Activated CD4-positive, alpha-beta T cell treated with anti-CD3 and anti-CD28 coated beads, Interleukin-2, amount 10 ng/mL, durations not matched to agents 24 days and 14 days (primary cell): Measurements from ENCODE around the gene BMP7. TPM values are rescaled to one million over a fixed set of nuclear protein-coding genes. Genes with fewer than 3 reads are reported as not detected.

Experiments used
- DNase-seq: peaks from one replicate; pipeline ENCODE4 v3.0.0; 2022
- H3K27ac Mint-ChIP-seq: one replicate; pipeline ENCODE4 v1.8.0; 2022; ENCODE audit warnings: mild to moderate bottlenecking, mixed read lengths
- H3K27me3 Mint-ChIP-seq: one replicate; pipeline ENCODE4 v1.8.0; 2022; ENCODE audit warnings: mixed read lengths
- H3K36me3 Mint-ChIP-seq: one replicate; pipeline ENCODE4 v1.8.0; 2022; ENCODE audit warnings: low read depth, mild to moderate bottlenecking, mixed read lengths
- H3K4me1 Mint-ChIP-seq: one replicate; pipeline ENCODE4 v1.8.0; 2021; ENCODE audit warnings: mixed read lengths
- H3K4me3 Mint-ChIP-seq: one replicate; pipeline ENCODE4 v1.8.0; 2022; ENCODE audit warnings: mild to moderate bottlenecking, moderate library complexity, mixed read lengths
- H3K9me3 Mint-ChIP-seq: one replicate; pipeline ENCODE4 v1.8.0; 2021; ENCODE audit warnings: mixed read lengths
- intact Hi-C: fragments of 100-400 bp; cut with micrococcal nuclease; formaldehyde crosslinking; loops from one replicate; pipeline ENCODE4 v1.15.1; 2023
- total RNA-seq: library from RNA; stranded (reverse); gene quantifications from 2 replicates; pipeline ENCODE4 v1.2.3, GENCODE V29; 2022

Gene BMP7
- total RNA-seq, 1 donor from 2014 or later, result 0.07 TPM

DNA sequence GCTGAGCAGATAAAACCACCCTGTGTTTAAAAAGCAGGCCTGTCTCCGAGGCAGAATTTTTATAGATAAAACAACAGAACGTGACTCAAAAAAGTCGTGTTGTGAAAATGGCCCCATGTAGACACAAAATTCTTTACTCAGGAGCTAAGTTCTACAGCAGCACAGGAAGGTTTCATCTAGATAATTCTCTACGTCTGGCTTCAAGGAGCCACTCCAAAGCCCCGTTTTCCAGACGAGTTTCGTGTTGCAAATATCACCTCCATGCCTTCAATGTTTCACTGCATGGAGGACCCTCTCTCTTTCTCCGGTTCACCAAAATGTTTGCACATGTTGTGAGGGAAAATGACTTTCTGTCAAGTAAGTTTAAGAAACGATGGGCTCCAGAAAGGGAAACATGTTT, 12.0 kb upstream of the BMP7 start:
- intact Hi-C loops, result no loop called here
- Mint-ChIP-seq H3K27me3 (peaks cover 18% of the 10 kb centered on the region), H3K4me1 (peaks cover 1% of the 10 kb centered on the region), H3K27ac (no peak overlapping the region), H3K36me3 (no peaks in the 10 kb centered on the region), H3K4me3 (no peak overlapping the region), H3K9me3 (no peaks in the 10 kb centered on the region)
- DNase-seq, result no peak

DNA sequence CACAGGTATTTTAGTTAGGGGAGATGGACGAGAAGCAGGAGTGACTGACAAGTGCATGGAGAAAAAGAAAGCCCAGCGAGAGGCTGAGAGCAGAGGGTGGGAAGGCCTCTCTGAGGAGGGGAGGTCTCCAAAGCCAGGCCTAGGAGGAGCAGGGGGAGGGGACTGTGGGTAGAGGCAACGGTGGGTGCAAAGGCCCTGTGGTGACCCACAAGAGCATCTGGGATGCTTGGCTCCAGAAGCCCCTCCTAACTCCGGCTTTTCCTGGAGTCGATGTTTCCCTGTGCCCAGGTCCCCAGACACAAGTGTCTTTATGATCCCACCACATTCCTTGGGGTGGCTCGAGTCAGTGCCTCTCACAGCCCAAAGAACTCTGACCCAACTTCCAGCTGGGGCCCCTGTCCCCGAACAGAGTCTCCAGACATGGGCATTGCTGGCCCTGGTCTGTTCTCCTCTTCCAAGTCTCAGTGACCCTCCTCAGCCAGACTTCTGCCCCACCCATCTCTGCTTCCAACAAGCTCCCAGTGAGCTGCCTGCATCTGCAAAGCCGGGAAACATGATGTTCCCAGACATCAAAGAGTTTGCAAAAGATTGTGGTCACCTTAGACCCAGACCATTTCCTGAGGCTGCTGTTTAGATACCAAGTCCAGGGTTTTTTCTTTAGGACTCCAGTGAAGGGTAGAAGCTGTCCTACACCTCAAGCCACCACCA, 11.1 kb upstream of the BMP7 start:
- Mint-ChIP-seq H3K4me1 (no peaks in the 10 kb centered on the region), H3K4me3 (no peak overlapping the region), H3K9me3 (no peaks in the 10 kb centered on the region), H3K27ac (no peak overlapping the region), H3K36me3 (no peaks in the 10 kb centered on the region), H3K27me3 (peaks cover 12% of the 10 kb centered on the region)
- no peak for DNase-seq
- intact Hi-C loops, result no loop called here

DNA sequence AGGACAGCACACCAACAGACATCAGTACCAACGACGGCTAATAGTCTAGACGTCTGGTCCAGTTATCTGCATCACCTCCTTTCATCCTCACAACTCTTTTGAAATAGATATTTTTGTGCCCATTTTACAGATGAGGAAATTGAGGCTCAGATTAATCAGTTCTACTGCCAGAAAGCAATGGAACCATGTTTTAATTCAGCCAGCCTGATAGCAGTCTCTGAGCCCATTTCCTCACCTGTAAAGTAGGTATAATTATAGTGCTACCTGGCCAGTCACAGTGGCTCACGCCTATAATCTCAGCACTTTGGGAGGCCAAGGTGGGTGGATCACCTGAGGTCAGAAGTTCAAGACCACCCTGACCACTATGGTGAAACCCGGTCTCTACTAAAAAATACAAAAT, 9.8 kb upstream of the BMP7 start:
- no peak for DNase-seq
- Mint-ChIP-seq H3K4me3 (no peak overlapping the region), H3K27ac (no peak overlapping the region), H3K4me1 (no peaks in the 10 kb centered on the region), H3K27me3 (peaks cover 11% of the 10 kb centered on the region), H3K36me3 (no peaks in the 10 kb centered on the region), H3K9me3 (no peaks in the 10 kb centered on the region)
- intact Hi-C loops, result no loop called here

DNA sequence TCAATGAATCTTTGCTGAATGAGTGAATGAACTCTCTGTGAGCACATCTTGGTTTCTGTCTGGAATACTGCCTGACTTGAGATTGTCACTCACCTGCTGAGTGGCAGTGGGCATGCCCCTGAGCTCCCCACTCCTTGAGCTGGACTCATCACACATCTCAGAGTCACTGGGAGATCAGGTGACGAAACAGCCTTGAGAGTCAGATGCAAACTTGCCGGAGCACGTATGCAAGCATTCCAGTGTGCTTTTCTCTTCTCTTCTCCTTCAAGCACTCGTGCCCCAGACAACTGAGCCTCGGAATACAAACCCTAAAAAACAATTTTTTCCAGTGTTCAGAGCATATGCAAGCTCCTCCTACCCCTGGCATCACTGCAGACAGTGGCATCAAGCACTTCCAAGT, 9.4 kb upstream of the BMP7 start:
- Mint-ChIP-seq H3K27me3 (peaks cover 14% of the 10 kb centered on the region), H3K36me3 (no peaks in the 10 kb centered on the region), H3K4me1 (no peaks in the 10 kb centered on the region), H3K4me3 (no peak overlapping the region), H3K27ac (no peak overlapping the region), H3K9me3 (no peaks in the 10 kb centered on the region)
- intact Hi-C loops, result no loop called here
- no peak for DNase-seq

DNA sequence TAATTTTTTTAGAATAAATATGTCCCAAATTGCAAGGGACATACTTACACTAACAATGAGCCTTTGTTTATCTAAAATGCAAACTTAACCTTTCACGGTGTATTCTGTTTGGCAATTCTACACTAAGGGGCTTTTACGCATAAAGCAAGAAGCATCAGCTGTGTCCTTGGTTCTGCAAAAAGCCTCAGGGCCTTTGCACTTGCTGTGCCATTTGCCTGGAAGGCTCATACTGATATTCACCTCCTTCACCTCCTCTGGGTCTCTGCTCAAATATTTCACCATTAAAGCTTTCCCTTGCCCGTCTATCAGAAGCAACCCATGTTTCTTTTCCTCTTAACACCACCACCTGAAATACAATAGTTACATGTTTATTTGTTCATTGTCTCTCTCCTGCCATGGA, 8.9 kb upstream of the BMP7 start:
- Mint-ChIP-seq H3K9me3 (no peaks in the 10 kb centered on the region), H3K27me3 (peaks cover 14% of the 10 kb centered on the region), H3K27ac (no peak overlapping the region), H3K4me1 (no peaks in the 10 kb centered on the region), H3K36me3 (no peaks in the 10 kb centered on the region), H3K4me3 (no peak overlapping the region)
- DNase-seq, result no peak
- intact Hi-C loops, result no loop called here

DNA sequence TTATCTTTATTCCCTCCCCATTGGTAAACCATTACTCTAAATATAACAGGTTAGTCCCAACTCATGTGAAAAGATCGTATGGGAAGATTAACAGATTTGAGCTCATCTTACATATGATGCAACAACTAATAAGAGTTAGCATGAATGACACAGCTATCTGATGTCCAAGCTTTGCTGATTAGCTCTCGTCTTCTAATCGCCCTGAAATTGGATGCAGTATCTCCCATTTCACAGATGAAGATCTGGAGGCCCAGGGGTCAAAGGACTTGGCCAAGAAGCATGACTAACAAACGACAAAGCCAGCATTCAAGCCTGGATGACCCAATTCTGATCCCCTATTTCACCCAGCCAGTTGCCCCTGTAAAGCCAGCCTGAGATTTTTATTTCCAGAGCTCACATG, 8.4 kb upstream of the BMP7 start:
- H3K27me3 Mint-ChIP-seq, result peaks cover 15% of the 10 kb centered on the region
- DNase-seq, result no peak
- no peaks in the 10 kb centered on the region for H3K4me1 Mint-ChIP-seq
- intact Hi-C loops, result no loop called here
- H3K27ac Mint-ChIP-seq, result no peak overlapping the region
- no peak overlapping the region for H3K4me3 Mint-ChIP-seq
- no peaks in the 10 kb centered on the region for H3K9me3 Mint-ChIP-seq
- H3K36me3 Mint-ChIP-seq, result no peaks in the 10 kb centered on the region

DNA sequence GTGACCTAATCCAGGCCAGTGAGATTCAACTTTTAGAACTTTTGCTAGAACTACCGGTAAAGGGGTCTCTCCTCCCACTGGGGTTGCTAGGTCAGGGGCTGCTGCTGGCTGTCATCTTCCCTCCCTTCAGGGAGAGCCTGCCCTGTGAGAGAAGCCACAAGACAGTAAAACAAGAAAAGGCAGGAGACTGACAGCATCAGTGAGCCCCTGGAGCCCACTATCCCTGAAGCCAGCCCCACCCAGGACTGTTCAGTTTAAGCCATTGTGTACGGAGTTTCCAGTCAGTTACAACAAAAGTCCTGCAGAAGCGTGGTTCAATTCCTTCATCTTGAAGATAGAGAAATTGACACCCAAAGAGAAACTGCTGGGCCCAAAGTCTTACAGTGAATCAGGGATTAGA, 7.9 kb upstream of the BMP7 start:
- intact Hi-C loops, result no loop called here
- no peak overlapping the region for H3K4me3 Mint-ChIP-seq
- no peak overlapping the region for H3K27ac Mint-ChIP-seq
- DNase-seq, result no peak
- H3K36me3 Mint-ChIP-seq, result no peaks in the 10 kb centered on the region
- H3K4me1 Mint-ChIP-seq, result no peaks in the 10 kb centered on the region
- H3K9me3 Mint-ChIP-seq, result no peaks in the 10 kb centered on the region
- peaks cover 19% of the 10 kb centered on the region for H3K27me3 Mint-ChIP-seq

DNA sequence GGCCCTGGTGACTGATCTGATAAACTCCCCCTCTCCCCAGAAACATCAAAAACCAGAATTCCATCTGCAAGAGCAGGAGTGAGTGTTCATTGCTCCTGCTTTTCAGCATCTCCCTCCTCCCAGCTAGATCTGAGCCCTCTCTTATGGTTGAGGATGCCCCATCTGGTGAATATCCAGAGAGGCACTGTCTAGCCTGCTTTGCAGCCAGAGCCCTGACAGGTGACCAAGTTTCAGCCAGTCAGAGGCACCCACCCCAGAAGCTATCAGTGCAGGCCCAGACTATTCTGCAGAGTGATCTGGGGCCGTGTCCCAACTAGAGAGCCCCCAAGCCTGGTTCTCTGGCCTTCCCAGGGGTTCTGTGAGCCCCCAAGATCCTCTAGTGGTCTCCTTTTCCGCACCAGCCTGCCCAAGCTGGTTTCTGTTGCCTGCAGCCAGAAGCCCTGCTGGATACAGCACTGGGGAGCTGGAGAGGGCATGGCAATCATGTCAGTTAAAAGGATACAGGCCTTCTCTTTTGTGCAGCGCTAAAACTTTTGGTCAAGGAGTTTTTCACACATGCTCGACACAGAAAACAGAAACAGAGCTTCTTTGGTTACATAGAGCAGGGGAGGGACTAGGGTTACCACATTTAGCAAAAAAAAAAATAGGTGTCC, 6.6 kb upstream of the BMP7 start:
- Mint-ChIP-seq H3K36me3 (no peaks in the 10 kb centered on the region), H3K27me3 (peaks cover 30% of the 10 kb centered on the region), H3K4me1 (no peaks in the 10 kb centered on the region), H3K4me3 (no peak overlapping the region), H3K9me3 (no peaks in the 10 kb centered on the region), H3K27ac (no peak overlapping the region)
- DNase-seq, result no peak
- intact Hi-C loops, result no loop called here

DNA sequence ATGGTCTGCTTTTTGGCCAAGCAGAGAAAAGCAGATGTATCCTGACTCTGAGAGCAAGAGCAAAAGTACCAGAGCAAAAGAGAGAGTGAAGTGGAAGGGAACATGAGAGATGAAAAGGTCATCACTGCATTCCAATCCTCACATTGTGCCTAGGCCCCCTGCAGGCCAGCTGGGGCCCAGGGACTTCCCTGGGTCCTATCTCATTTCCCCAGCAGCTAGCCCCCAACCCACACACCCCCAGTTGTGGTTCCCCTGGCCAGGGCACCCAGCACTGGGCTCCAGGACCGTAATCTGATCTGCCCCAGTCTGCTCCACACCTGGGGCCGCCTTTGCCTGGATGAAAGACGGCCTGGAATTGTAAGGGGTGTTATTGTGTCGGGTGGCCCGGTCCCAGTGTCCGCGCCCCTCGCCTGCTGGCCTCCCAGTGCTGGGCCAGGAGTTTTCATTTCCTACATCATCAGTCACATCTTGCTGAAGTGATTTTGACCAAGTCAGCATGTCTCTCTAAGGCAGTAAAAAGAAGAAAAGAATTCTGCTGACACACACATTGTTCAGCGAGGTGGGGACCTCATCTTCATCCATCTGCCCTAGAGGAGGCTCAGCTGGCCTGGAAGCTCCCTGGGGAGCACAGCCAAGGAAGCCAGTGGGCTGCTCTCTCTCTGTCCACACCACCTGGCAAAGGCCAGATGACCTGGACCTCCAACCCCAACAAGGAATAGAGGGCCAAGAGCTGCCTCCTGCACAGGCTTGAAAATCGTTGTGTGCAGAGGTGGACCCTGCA, 4.0 kb upstream of the BMP7 start:
- Mint-ChIP-seq H3K27ac (no peak overlapping the region), H3K9me3 (no peaks in the 10 kb centered on the region), H3K36me3 (no peaks in the 10 kb centered on the region), H3K4me1 (no peaks in the 10 kb centered on the region), H3K4me3 (no peak overlapping the region), H3K27me3 (peaks cover 46% of the 10 kb centered on the region)
- no peak for DNase-seq
- intact Hi-C loops, result no loop called here

DNA sequence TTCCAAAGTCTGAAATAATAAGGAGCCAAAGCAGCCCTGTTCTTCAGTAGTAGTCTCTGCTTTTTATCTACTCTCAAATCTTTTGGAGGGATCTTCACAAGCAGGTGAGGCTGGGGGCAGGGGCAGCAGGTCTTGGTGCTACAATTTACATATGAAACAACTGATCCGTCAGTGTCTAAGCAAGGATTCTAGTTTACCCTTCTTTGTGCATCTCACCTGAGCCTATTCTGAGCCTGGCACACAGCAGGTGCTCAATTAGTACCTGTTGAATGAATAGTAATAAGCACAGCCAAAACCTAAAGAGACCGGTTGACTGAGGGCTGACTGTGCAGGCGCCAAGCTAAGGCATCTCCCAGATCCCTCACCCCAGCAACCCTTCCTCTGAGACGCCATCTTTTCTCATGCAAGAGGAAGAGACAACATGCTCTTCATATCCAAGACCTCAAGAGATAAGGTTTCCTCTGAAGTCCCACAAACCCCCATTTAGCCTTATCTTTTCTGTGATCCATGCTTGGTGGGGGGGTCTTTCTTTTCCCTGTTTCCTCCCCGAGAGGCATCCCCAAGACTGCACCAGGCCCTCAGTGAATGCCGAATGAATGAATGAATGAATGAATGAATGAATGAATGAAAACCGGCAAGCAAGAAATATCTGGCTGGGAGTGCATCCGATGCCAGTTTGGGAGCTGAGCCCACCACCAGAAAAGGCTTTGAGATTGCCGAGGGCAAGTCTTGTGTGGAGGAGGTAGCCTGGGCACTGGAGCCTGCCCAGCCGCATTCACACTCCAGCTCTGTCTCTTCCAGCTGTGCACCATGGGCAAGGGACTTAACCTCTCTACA, 2.9 kb upstream of the BMP7 start:
- intact Hi-C loops, result no loop called here
- peaks cover 41% of the 10 kb centered on the region for H3K27me3 Mint-ChIP-seq
- H3K4me3 Mint-ChIP-seq, result no peak overlapping the region
- no peaks in the 10 kb centered on the region for H3K9me3 Mint-ChIP-seq
- no peaks in the 10 kb centered on the region for H3K36me3 Mint-ChIP-seq
- no peak overlapping the region for H3K27ac Mint-ChIP-seq
- no peaks in the 10 kb centered on the region for H3K4me1 Mint-ChIP-seq
- no peak for DNase-seq

DNA sequence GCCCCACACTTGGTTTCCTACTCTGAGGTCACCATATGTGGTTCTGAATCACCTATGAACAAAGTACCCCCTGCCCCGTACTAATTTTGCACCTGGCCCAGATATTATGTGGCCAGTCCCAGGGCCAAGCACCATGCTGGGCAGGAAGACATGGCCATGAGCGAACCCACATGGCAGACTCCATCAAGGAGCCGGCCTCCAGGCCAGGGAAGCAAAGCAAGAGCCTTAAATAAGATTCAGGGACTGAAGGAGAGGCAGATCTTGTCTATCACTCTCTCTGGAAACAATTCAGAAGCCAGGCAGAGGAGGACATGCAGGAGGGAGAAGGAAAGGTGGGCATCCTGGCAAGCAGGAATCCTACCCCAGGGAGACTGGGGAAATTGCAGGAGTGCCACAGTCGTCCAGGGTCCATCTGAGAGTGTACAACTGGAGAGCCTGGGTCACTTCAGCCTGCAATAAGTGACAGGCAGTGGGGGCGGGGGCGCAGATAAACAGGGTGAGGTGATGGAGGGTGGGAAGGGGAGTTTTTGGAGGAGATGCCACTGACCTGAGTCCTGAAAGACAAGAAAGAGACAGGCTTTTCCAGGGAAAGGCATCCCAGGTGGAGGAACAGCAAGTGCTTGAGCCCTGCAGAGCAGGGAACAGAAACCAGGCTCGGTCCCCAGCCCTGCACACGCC, 2.1 kb upstream of the BMP7 start:
- H3K4me1 Mint-ChIP-seq, result no peaks in the 10 kb centered on the region
- no peaks in the 10 kb centered on the region for H3K9me3 Mint-ChIP-seq
- H3K27ac Mint-ChIP-seq, result no peak overlapping the region
- no peak overlapping the region for H3K4me3 Mint-ChIP-seq
- DNase-seq, result no peak
- H3K27me3 Mint-ChIP-seq, result peaks cover 49% of the 10 kb centered on the region
- intact Hi-C loops, result no loop called here
- H3K36me3 Mint-ChIP-seq, result no peaks in the 10 kb centered on the region

DNA sequence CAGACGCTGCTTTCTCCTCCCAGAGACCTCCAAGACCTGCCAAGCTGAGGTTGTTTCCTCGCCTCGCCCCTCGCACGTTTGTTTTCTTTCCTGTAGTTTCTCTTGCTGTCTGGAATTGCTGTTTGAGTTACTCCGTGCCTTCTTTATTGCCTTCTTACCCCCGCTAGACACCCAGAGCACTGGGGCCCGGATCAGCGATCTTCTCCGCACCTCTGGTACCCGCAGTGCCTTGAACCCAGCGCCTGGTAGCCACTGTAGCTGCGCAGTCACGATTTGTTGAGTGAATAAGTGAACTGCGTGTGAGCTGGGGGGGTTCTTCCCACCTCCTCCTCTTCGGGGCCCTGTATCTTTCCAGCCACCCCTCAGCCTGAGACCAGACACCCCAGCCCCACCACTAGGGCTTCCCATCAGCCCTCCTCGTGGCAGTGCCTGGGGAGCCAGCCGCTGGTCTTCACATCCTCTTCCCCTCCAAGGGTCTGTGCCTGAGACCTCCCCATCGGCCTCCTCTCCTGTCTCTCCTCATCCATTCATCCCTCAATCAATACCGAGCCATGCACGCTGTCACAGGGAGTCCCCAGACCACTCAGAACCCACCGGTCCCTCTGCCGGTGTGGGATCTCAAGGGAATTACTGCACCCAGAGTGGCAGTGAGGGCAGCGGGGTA, 849 bp upstream of the BMP7 start:
- Mint-ChIP-seq H3K4me3 (no peak overlapping the region), H3K27me3 (peaks cover 57% of the 10 kb centered on the region)
- intact Hi-C loops, result no loop called here

DNA sequence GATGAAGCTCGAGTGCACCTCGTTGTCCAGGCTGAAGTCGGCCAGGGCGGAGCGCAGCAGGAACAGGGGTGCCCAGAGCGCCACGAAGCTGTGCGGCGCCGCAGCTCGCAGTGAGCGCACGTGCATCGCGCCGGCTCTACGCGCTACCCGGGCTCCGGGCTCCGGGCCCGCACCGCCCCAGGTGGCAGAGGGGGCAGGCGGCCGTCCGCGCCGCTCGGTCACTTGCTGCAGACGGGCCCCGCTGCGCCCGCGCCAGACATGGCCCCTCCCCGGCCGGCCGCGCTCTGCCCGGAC, 497 bp downstream of the BMP7 start:
- Mint-ChIP-seq H3K36me3 (no peaks in the 10 kb centered on the region), H3K9me3 (no peaks in the 10 kb centered on the region), H3K27me3 (peaks cover 67% of the 10 kb centered on the region), H3K4me3 (no peak overlapping the region), H3K27ac (no peak overlapping the region), H3K4me1 (no peaks in the 10 kb centered on the region)
- intact Hi-C loops, result loop anchor here (2.0 kb wide), 2 partner anchors 15 to 341 kb away; no protein-coding TSS in a partner anchor
- DNase-seq, result no peak

More for the DNA sequence above, 849 bp upstream of the BMP7 start:
- Mint-ChIP-seq H3K27ac (peak overlapping the region; percentile 9), H3K9me3 (no peaks in the 10 kb centered on the region), H3K4me1 (no peaks in the 10 kb centered on the region), H3K36me3 (no peaks in the 10 kb centered on the region)
- DNase-seq, result no peak
